ENCODE results near the gene TMEM88.

GRCh38 chr17:7817643-7817964 lies 37.3 kb upstream of the TMEM88 start:
- no peak for TF ChIP-seq CTCF (IDR thresholded peaks at IDR 0.05)
- TF ChIP-seq POLR2A (IDR thresholded peaks at IDR 0.05) = no peak

Measured in tibial nerve (tissue), 3 donors.